GM19025 (cell line): ENCODE results near the gene TLL2.

Experiments used
- ATAC-seq: cut with Tn5 transposase; IDR thresholded peaks from one replicate; pipeline ENCODE4 v1.9.1; 2021; ENCODE audit warnings: mild to moderate bottlenecking, low read depth, moderate library complexity; ENCODE audit not compliant: unreplicated experiment

The TLL2 gene

GRCh38 chr10:96402417-96403305, 111.1 kb downstream of the TLL2 start:
- no peak for ATAC-seq

GRCh38 chr10:96401036-96401435, 112.7 kb downstream of the TLL2 start:
- no peak for ATAC-seq

- ATAC-seq, result no peak
These were observed 113.3 kb downstream of the TLL2 start for GRCh38 chr10:96400465-96400864.

GRCh38 chr10:96397902-96398301, 115.8 kb downstream of the TLL2 start:
- ATAC-seq, result no peak

GRCh38 chr10:96395931-96396877, 117.5 kb downstream of the TLL2 start:
- no peak for ATAC-seq

- ATAC-seq, result no peak
These were observed 123.3 kb downstream of the TLL2 start for GRCh38 chr10:96390460-96390864.

- no peak for ATAC-seq
These were observed 123.9 kb downstream of the TLL2 start for GRCh38 chr10:96389785-96390184.

GRCh38 chr10:96387601-96388000, 126.1 kb downstream of the TLL2 start:
- ATAC-seq, result no peak

- no peak for ATAC-seq
These were observed 126.6 kb downstream of the TLL2 start for GRCh38 chr10:96387161-96387560.

GRCh38 chr10:96384506-96384905, 129.2 kb downstream of the TLL2 start:
- ATAC-seq, result no peak

GRCh38 chr10:96380821-96381220, 132.9 kb downstream of the TLL2 start:
- no peak for ATAC-seq

GRCh38 chr10:96379758-96380157, 134.0 kb downstream of the TLL2 start:
- ATAC-seq, result no peak

GRCh38 chr10:96378741-96379140, 135.0 kb downstream of the TLL2 start:
- ATAC-seq, result no peak

- no peak for ATAC-seq
These were observed 135.9 kb downstream of the TLL2 start for GRCh38 chr10:96377816-96378294.

- no peak for ATAC-seq
These were observed 137.2 kb downstream of the TLL2 start for GRCh38 chr10:96376483-96376882.

- peak; percentile 68 for ATAC-seq
These were observed 138.5 kb downstream of the TLL2 start for GRCh38 chr10:96374985-96375830.

GRCh38 chr10:96374639-96374984, 139.1 kb downstream of the TLL2 start:
- ATAC-seq, result no peak

- ATAC-seq, result no peak
These were observed 139.7 kb downstream of the TLL2 start for GRCh38 chr10:96374004-96374403.

- ATAC-seq, result no peak
These were observed 142.4 kb downstream of the TLL2 start for GRCh38 chr10:96371356-96371755.

GRCh38 chr10:96370584-96371157, 143.1 kb downstream of the TLL2 start:
- no peak for ATAC-seq
